Osteocyte (in vitro differentiated cells): ENCODE measurements around the gene PDE4DIP. TPM values are rescaled to one million over a fixed set of nuclear protein-coding genes. Genes with fewer than 3 reads are reported as not detected.
"Not testable (repeated sequence)": the region's sequence is repeated elsewhere in the genome, so short reads cannot be mapped to it uniquely, and the experiment has no call there.

Experiments
- DNase-seq: peaks from one replicate; pipeline ENCODE4 v3.0.0; 2021; ENCODE audit warnings: mixed read lengths; ENCODE audit not compliant: unreplicated experiment; ENCODE audit errors: extremely low spot score
- H3K27ac Mint-ChIP-seq: one replicate; pipeline ENCODE4 v1.8.0; 2021; ENCODE audit warnings: mild to moderate bottlenecking, mixed read lengths; ENCODE audit not compliant: unreplicated experiment
- H3K27me3 Mint-ChIP-seq: one replicate; pipeline ENCODE4 v1.8.0; 2021; ENCODE audit warnings: mixed read lengths; ENCODE audit not compliant: unreplicated experiment
- H3K36me3 Mint-ChIP-seq: one replicate; pipeline ENCODE4 v1.8.0; 2021; ENCODE audit warnings: mixed read lengths; ENCODE audit not compliant: unreplicated experiment
- H3K4me1 Mint-ChIP-seq: one replicate; pipeline ENCODE4 v1.8.0; 2021; ENCODE audit warnings: mixed read lengths; ENCODE audit not compliant: unreplicated experiment
- H3K4me3 Mint-ChIP-seq: one replicate; pipeline ENCODE4 v1.8.0; 2021; ENCODE audit warnings: mild to moderate bottlenecking, moderate library complexity, mixed read lengths; ENCODE audit not compliant: unreplicated experiment
- H3K9me3 Mint-ChIP-seq: one replicate; pipeline ENCODE4 v1.8.0; 2021; ENCODE audit warnings: mixed read lengths; ENCODE audit not compliant: unreplicated experiment
- total RNA-seq: library from RNA; stranded (reverse); gene quantifications from 2 replicates; pipeline ENCODE4 v1.2.1, GENCODE V29; 2021

Gene PDE4DIP
- total RNA-seq, 1 donor from 2014 or later = 79.9 TPM

GRCh38 chr1:148850347-148850746 lies 6.1 kb downstream of the PDE4DIP start:
- not testable (repeated sequence) for H3K27ac Mint-ChIP-seq, H3K9me3 Mint-ChIP-seq, DNase-seq, H3K4me1 Mint-ChIP-seq, H3K27me3 Mint-ChIP-seq, H3K4me3 Mint-ChIP-seq, H3K36me3 Mint-ChIP-seq

- not testable (repeated sequence) for H3K9me3 Mint-ChIP-seq, H3K4me1 Mint-ChIP-seq, H3K4me3 Mint-ChIP-seq, DNase-seq, H3K36me3 Mint-ChIP-seq, H3K27ac Mint-ChIP-seq, H3K27me3 Mint-ChIP-seq
These were observed 6.6 kb downstream of the PDE4DIP start for GRCh38 chr1:148850840-148851239.

GRCh38 chr1:148851684-148852083 lies 7.5 kb downstream of the PDE4DIP start:
- not testable (repeated sequence) for H3K36me3 Mint-ChIP-seq, H3K4me3 Mint-ChIP-seq, H3K9me3 Mint-ChIP-seq, H3K4me1 Mint-ChIP-seq, H3K27ac Mint-ChIP-seq, H3K27me3 Mint-ChIP-seq, DNase-seq

- H3K36me3 Mint-ChIP-seq, H3K27me3 Mint-ChIP-seq, H3K4me3 Mint-ChIP-seq, H3K9me3 Mint-ChIP-seq, H3K27ac Mint-ChIP-seq, DNase-seq, H3K4me1 Mint-ChIP-seq: not testable (repeated sequence)
These were observed 9.1 kb downstream of the PDE4DIP start for GRCh38 chr1:148853363-148853762.

GRCh38 chr1:148854063-148854462 lies 9.8 kb downstream of the PDE4DIP start:
- not testable (repeated sequence) for H3K27me3 Mint-ChIP-seq, H3K9me3 Mint-ChIP-seq, H3K27ac Mint-ChIP-seq, H3K36me3 Mint-ChIP-seq, H3K4me3 Mint-ChIP-seq, DNase-seq, H3K4me1 Mint-ChIP-seq

- H3K27ac Mint-ChIP-seq, H3K36me3 Mint-ChIP-seq, DNase-seq, H3K4me1 Mint-ChIP-seq, H3K4me3 Mint-ChIP-seq, H3K9me3 Mint-ChIP-seq, H3K27me3 Mint-ChIP-seq: not testable (repeated sequence)
These were observed 11.1 kb downstream of the PDE4DIP start for GRCh38 chr1:148855367-148855766.

GRCh38 chr1:148860049-148860448 lies 15.8 kb downstream of the PDE4DIP start:
- H3K27me3 Mint-ChIP-seq, DNase-seq, H3K9me3 Mint-ChIP-seq, H3K4me3 Mint-ChIP-seq, H3K36me3 Mint-ChIP-seq, H3K4me1 Mint-ChIP-seq, H3K27ac Mint-ChIP-seq: not testable (repeated sequence)

GRCh38 chr1:148860579-148861259 lies 16.5 kb downstream of the PDE4DIP start:
- not testable (repeated sequence) for H3K27ac Mint-ChIP-seq, H3K4me1 Mint-ChIP-seq, H3K36me3 Mint-ChIP-seq, H3K9me3 Mint-ChIP-seq, H3K4me3 Mint-ChIP-seq, H3K27me3 Mint-ChIP-seq, DNase-seq

- H3K27ac Mint-ChIP-seq, H3K9me3 Mint-ChIP-seq, H3K36me3 Mint-ChIP-seq: not testable (repeated sequence)
These were observed 18.4 kb downstream of the PDE4DIP start for GRCh38 chr1:148862590-148862989.

GRCh38 chr1:148868924-148869633 lies 24.9 kb downstream of the PDE4DIP start:
- H3K36me3 Mint-ChIP-seq, DNase-seq: not testable (repeated sequence)

More at GRCh38 chr1:148862590-148862989, 18.4 kb downstream of the PDE4DIP start:
- not testable (repeated sequence) for H3K27me3 Mint-ChIP-seq, H3K4me3 Mint-ChIP-seq, DNase-seq, H3K4me1 Mint-ChIP-seq

GRCh38 chr1:148869634-148869961 lies 25.4 kb downstream of the PDE4DIP start:
- not testable (repeated sequence) for H3K4me1 Mint-ChIP-seq, H3K27me3 Mint-ChIP-seq, H3K4me3 Mint-ChIP-seq, H3K36me3 Mint-ChIP-seq, H3K9me3 Mint-ChIP-seq, H3K27ac Mint-ChIP-seq, DNase-seq

More at GRCh38 chr1:148868924-148869633, 24.9 kb downstream of the PDE4DIP start:
- not testable (repeated sequence) for H3K27ac Mint-ChIP-seq, H3K9me3 Mint-ChIP-seq, H3K4me3 Mint-ChIP-seq, H3K27me3 Mint-ChIP-seq, H3K4me1 Mint-ChIP-seq
